SK-N-SH treated with all-trans-retinoic acid at 6 μM for 48 hours (cell line): ENCODE data around the gene ADAMTSL3.

Experiments
- ATAC-seq: fragments of 200-7000 bp; cut with Tn5 transposase; 3 replicates; pipeline ENCODE4 v1.9.1; 2020; ENCODE audit warnings: mild to moderate bottlenecking, moderate library complexity
- ARNTL ChIP-seq: fragments of 450-650 bp; formaldehyde crosslinking; IDR thresholded peaks from 2 replicates; pipeline ENCODE4 v1.5.0; 2020; ENCODE audit warnings: low read depth, mild to moderate bottlenecking, moderate library complexity, borderline replicate concordance
- BACH2 ChIP-seq: fragments of 250-450 bp; sonication (Bioruptor Pico); IDR thresholded peaks from 2 replicates; pipeline ENCODE4 v1.9.0; 2021; ENCODE audit warnings: mild to moderate bottlenecking, borderline replicate concordance
- CREB5 ChIP-seq: fragments of 250-450 bp; sonication (Bioruptor Pico); IDR thresholded peaks from 2 replicates; pipeline ENCODE4 v1.5.1; 2020; ENCODE audit warnings: low read depth, mild to moderate bottlenecking, moderate library complexity
- CSDC2 ChIP-seq: fragments of 250-450 bp; sonication (Bioruptor Pico); IDR thresholded peaks from 2 replicates; pipeline ENCODE4 v1.5.0; 2020; ENCODE audit warnings: mild to moderate bottlenecking, moderate library complexity
- CSRNP3 ChIP-seq: fragments of 250-450 bp; sonication (Bioruptor Pico); IDR thresholded peaks from 2 replicates; pipeline ENCODE4 v1.5.1; 2021; ENCODE audit warnings: mild to moderate bottlenecking, moderate library complexity
- ESRRG ChIP-seq: fragments of 250-450 bp; sonication (Bioruptor Pico); IDR thresholded peaks from 2 replicates; pipeline ENCODE4 v1.6.1; 2021; ENCODE audit warnings: mild to moderate bottlenecking
- GLIS3 ChIP-seq: fragments of 250-450 bp; sonication (Bioruptor Pico); IDR thresholded peaks from 2 replicates; pipeline ENCODE4 v1.5.0; 2020; ENCODE audit warnings: mild to moderate bottlenecking, moderate library complexity
- ISL1 ChIP-seq: fragments of 250-450 bp; sonication (Bioruptor Pico); IDR thresholded peaks from 2 replicates; pipeline ENCODE4 v2.1.2; 2022; ENCODE audit warnings: mild to moderate bottlenecking, moderate library complexity
- OSR1 ChIP-seq: fragments of 250-450 bp; sonication (Bioruptor Pico); IDR thresholded peaks from 2 replicates; pipeline ENCODE4 v1.8.0; 2022; ENCODE audit warnings: moderate library complexity, mild to moderate bottlenecking, inconsistent platforms
- PPARA ChIP-seq: fragments of 250-450 bp; sonication (Bioruptor Pico); IDR thresholded peaks from 2 replicates; pipeline ENCODE4 v1.5.0; 2020; ENCODE audit warnings: mild to moderate bottlenecking, borderline replicate concordance
- RARB ChIP-seq: fragments of 250-450 bp; sonication (Bioruptor Pico); IDR thresholded peaks from 2 replicates; pipeline ENCODE4 v1.8.0; 2021; ENCODE audit warnings: mild to moderate bottlenecking, moderate library complexity
- SNAI2 ChIP-seq: fragments of 250-450 bp; sonication (Bioruptor Pico); IDR thresholded peaks from 2 replicates; pipeline ENCODE4 v1.5.0; 2020; ENCODE audit warnings: mild to moderate bottlenecking, moderate library complexity
- TOX ChIP-seq: fragments of 250-450 bp; sonication (Bioruptor Pico); IDR thresholded peaks from 2 replicates; pipeline ENCODE4 v1.8.0; 2021; ENCODE audit warnings: mild to moderate bottlenecking, moderate library complexity, borderline replicate concordance
- TSHZ2 ChIP-seq: fragments of 250-450 bp; sonication (Bioruptor Pico); IDR thresholded peaks from 2 replicates; pipeline ENCODE4 v1.5.0; 2020; ENCODE audit warnings: mild to moderate bottlenecking, moderate library complexity
- ZC3H10 ChIP-seq: fragments of 250-450 bp; sonication (Bioruptor Pico); IDR thresholded peaks from 2 replicates; pipeline ENCODE4 v1.5.1; 2021; ENCODE audit warnings: mild to moderate bottlenecking, moderate library complexity
- ZFP3 ChIP-seq: fragments of 250-450 bp; sonication (Bioruptor Pico); IDR thresholded peaks from 2 replicates; pipeline ENCODE4 v1.5.0; 2020; ENCODE audit warnings: mild to moderate bottlenecking, moderate library complexity
- ZFP30 ChIP-seq: fragments of 450-650 bp; formaldehyde crosslinking; IDR thresholded peaks from 2 replicates; pipeline ENCODE4 v1.5.0; 2022; ENCODE audit warnings: mild to moderate bottlenecking, moderate library complexity
- ZNF565 ChIP-seq: fragments of 450-650 bp; formaldehyde crosslinking; conservative IDR thresholded peaks from 2 replicates; pipeline ENCODE4 v1.5.0; 2020; ENCODE audit warnings: low read depth, mild to moderate bottlenecking, moderate library complexity
- ZNF70 ChIP-seq: fragments of 450-650 bp; formaldehyde crosslinking; IDR thresholded peaks from 2 replicates; pipeline ENCODE4 v1.5.0; 2020; ENCODE audit warnings: mild to moderate bottlenecking, moderate library complexity
- ZNF8 ChIP-seq: fragments of 450-650 bp; formaldehyde crosslinking; IDR thresholded peaks from 2 replicates; pipeline ENCODE4 v1.5.0; 2020; ENCODE audit warnings: mild to moderate bottlenecking, moderate library complexity
- TF ChIP-seq, protein P1 (sequence below): fragments of 250-450 bp; sonication (Bioruptor Pico); IDR thresholded peaks from 2 replicates; pipeline ENCODE4 v1.8.0; 2020; ENCODE audit warnings: mild to moderate bottlenecking, moderate library complexity, borderline replicate concordance
- TF ChIP-seq, protein P2 (sequence below): fragments of 250-450 bp; sonication (Bioruptor Pico); IDR thresholded peaks from 2 replicates; pipeline ENCODE4 v1.8.0; 2021; ENCODE audit warnings: low read depth, mild to moderate bottlenecking, moderate library complexity, borderline replicate concordance

Gene ADAMTSL3

GRCh38 chr15:83775738-83776137 lies 121.8 kb downstream of the ADAMTSL3 start:
- TF ChIP-seq GLIS3 (CRISPR knock-in tag) (no peak), ARNTL (CRISPR knock-in tag) (no peak), TOX (no peak), ESRRG (CRISPR knock-in tag) (no peak), CSRNP3 (no peak), CSDC2 (CRISPR knock-in tag) (no peak), OSR1 (CRISPR knock-in tag) (no peak), BACH2 (CRISPR knock-in tag) (no peak), ZFP30 (no peak), RARB (no peak), CREB5 (CRISPR knock-in tag) (no peak), ISL1 (CRISPR knock-in tag) (no peak), SNAI2 (no peak), TSHZ2 (no peak), ZNF70 (CRISPR knock-in tag) (no peak), ZC3H10 (CRISPR knock-in tag) (no peak), ZFP3 (no peak), PPARA (CRISPR knock-in tag) (no peak)
- TF ChIP-seq, protein P1, sequence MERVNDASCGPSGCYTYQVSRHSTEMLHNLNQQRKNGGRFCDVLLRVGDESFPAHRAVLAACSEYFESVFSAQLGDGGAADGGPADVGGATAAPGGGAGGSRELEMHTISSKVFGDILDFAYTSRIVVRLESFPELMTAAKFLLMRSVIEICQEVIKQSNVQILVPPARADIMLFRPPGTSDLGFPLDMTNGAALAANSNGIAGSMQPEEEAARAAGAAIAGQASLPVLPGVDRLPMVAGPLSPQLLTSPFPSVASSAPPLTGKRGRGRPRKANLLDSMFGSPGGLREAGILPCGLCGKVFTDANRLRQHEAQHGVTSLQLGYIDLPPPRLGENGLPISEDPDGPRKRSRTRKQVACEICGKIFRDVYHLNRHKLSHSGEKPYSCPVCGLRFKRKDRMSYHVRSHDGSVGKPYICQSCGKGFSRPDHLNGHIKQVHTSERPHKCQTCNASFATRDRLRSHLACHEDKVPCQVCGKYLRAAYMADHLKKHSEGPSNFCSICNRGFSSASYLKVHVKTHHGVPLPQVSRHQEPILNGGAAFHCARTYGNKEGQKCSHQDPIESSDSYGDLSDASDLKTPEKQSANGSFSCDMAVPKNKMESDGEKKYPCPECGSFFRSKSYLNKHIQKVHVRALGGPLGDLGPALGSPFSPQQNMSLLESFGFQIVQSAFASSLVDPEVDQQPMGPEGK = no peak
- TF ChIP-seq, protein P2, sequence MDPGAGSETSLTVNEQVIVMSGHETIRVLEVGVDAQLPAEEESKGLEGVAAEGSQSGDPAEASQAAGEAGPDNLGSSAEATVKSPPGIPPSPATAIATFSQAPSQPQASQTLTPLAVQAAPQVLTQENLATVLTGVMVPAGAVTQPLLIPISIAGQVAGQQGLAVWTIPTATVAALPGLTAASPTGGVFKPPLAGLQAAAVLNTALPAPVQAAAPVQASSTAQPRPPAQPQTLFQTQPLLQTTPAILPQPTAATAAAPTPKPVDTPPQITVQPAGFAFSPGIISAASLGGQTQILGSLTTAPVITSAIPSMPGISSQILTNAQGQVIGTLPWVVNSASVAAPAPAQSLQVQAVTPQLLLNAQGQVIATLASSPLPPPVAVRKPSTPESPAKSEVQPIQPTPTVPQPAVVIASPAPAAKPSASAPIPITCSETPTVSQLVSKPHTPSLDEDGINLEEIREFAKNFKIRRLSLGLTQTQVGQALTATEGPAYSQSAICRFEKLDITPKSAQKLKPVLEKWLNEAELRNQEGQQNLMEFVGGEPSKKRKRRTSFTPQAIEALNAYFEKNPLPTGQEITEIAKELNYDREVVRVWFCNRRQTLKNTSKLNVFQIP (CRISPR knock-in tag) = no peak
- no peak for ATAC-seq

DNA sequence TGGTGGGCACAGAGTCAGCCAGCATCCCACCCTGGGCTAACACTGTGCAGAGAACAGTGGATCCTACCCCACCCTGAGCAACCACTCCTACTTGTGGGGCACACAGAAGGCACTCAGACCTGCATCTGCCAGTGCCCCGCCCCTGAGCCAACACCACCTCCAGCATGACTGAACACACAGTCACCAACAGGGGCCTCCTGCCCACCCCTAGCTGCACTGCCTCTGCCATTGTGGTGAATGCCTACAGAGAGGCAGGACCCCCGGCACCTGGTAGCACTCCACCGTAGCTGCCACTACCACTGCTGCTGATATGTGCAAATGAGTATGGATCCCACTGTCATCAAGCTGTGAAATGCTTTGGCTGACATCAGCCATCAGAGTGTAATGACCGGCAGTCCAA lies 123.1 kb downstream of the ADAMTSL3 start:
- ATAC-seq = no peak
- TF ChIP-seq BACH2 (CRISPR knock-in tag) (no peak), TSHZ2 (no peak), ISL1 (CRISPR knock-in tag) (no peak), ESRRG (CRISPR knock-in tag) (no peak), CSRNP3 (no peak), RARB (no peak), CREB5 (CRISPR knock-in tag) (no peak), ZFP30 (no peak), TOX (no peak), ARNTL (CRISPR knock-in tag) (no peak), ZC3H10 (CRISPR knock-in tag) (no peak), ZNF8 (CRISPR knock-in tag) (no peak), ZNF565 (CRISPR knock-in tag) (no peak), GLIS3 (CRISPR knock-in tag) (no peak), CSDC2 (CRISPR knock-in tag) (no peak), ZFP3 (no peak), PPARA (CRISPR knock-in tag) (no peak)
- TF ChIP-seq, protein P1 = no peak
